GM23248 (cell line): ENCODE measurements around the gene FHOD3. TPM values are rescaled to one million over a fixed set of nuclear protein-coding genes. Genes with fewer than 3 reads are reported as not detected.

ENCODE experiments used
- DNase-seq: peaks from one replicate; pipeline ENCODE4 v3.0.0-alpha.2; 2015
- H2AFZ ChIP-seq: fragments of 200-600 bp; sonication (generic); 2 replicates; pipeline ENCODE4 v1.6.1; 2016; ENCODE audit warnings: antibody characterized with exemption
- H3F3A ChIP-seq: fragments of 200-600 bp; sonication (generic); 2 replicates; pipeline ENCODE4 v1.6.1; 2016; ENCODE audit warnings: mild to moderate bottlenecking, antibody characterized with exemption, mixed run types; ENCODE audit not compliant: insufficient read depth
- H3K27ac ChIP-seq: fragments of 200-600 bp; sonication (generic); 2 replicates; pipeline ENCODE4 v1.5.1; 2016; ENCODE audit warnings: mild to moderate bottlenecking
- H3K27me3 ChIP-seq: fragments of 200-600 bp; sonication (generic); replicated peaks from 2 replicates; pipeline ENCODE4 v1.6.1; 2016; ENCODE audit warnings: mild to moderate bottlenecking; ENCODE audit not compliant: insufficient read depth
- H3K36me3 ChIP-seq: fragments of 200-600 bp; sonication (generic); 2 replicates; pipeline ENCODE4 v1.6.1; 2016; ENCODE audit warnings: low read depth, mild to moderate bottlenecking
- H3K4me1 ChIP-seq: fragments of 200-600 bp; sonication (generic); 2 replicates; pipeline ENCODE4 v1.6.1; 2016; ENCODE audit warnings: mild to moderate bottlenecking; ENCODE audit not compliant: insufficient read depth
- H3K4me2 ChIP-seq: fragments of 200-600 bp; sonication (generic); one replicate; pipeline ENCODE4 v1.6.1; 2016; ENCODE audit warnings: mild to moderate bottlenecking; ENCODE audit not compliant: unreplicated experiment
- H3K4me3 ChIP-seq: fragments of 200-600 bp; sonication (generic); 2 replicates; pipeline ENCODE4 v1.5.1; 2016; ENCODE audit warnings: mild to moderate bottlenecking
- H3K79me2 ChIP-seq: fragments of 200-600 bp; sonication (generic); 2 replicates; pipeline ENCODE4 v1.6.1; 2016; ENCODE audit warnings: mild to moderate bottlenecking; ENCODE audit not compliant: insufficient read depth
- H3K9ac ChIP-seq: fragments of 200-600 bp; sonication (generic); 2 replicates; pipeline ENCODE4 v1.6.1; 2016; ENCODE audit warnings: mild to moderate bottlenecking
- H3K9me2 ChIP-seq: fragments of 200-600 bp; sonication (generic); 2 replicates; pipeline ENCODE4 v1.6.1; 2016; ENCODE audit warnings: mixed run types, mild to moderate bottlenecking, moderate library complexity; ENCODE audit not compliant: insufficient read depth
- H3K9me3 ChIP-seq: fragments of 200-600 bp; sonication (generic); one replicate; pipeline ENCODE4 v1.6.1; 2017; ENCODE audit warnings: low read depth
- H4K20me1 ChIP-seq: fragments of 200-600 bp; sonication (generic); 2 replicates; pipeline ENCODE4 v1.6.0; 2016; ENCODE audit not compliant: insufficient read depth
- EZH2 ChIP-seq: fragments of 200-600 bp; sonication (generic); IDR thresholded peaks from 2 replicates; pipeline ENCODE4 v1.6.1; 2018; ENCODE audit warnings: antibody characterized with exemption, mild to moderate bottlenecking; ENCODE audit not compliant: insufficient read depth, poor library complexity, severe bottlenecking
- EZH2phosphoT487 ChIP-seq: fragments of 200-600 bp; sonication (generic); IDR thresholded peaks from 2 replicates; pipeline ENCODE4 v1.6.1; 2018; ENCODE audit warnings: antibody characterized with exemption, moderate library complexity, mild to moderate bottlenecking, low read depth; ENCODE audit not compliant: insufficient read depth
- WGBS, 2 experiments: methylation state at CpG; one replicate each; pipeline ENCODE4 v1.1.6; 2015 to 2017; ENCODE audit warnings: low lambda C conversion rate in 2 of 2, low coverage in 1 of 2; ENCODE audit errors: missing lambda C conversion rate in 2 of 2; 5-methylcytosine and 5-hydroxymethylcytosine counted together
- in situ Hi-C: fragments of 300-500 bp; cut with MboI; formaldehyde crosslinking; loops from 2 replicates; pipeline ENCODE4 v1.15.0; 2020
- polyA plus RNA-seq: library from polyadenylated mRNA; unstranded; fragments of >200 nt; fragmentation: Nextera tagmentation; extraction: Ambion mirVana; gene quantifications from 2 replicates; pipeline ENCODE4 v1.2.1, GENCODE V29; 2016
- total RNA-seq: library from RNA; depleted of rRNA; stranded (reverse); fragments of >200 nt; shearing (Covaris generic); gene quantifications from 2 replicates; pipeline ENCODE4 v1.2.3, GENCODE V29; 2014

FHOD3 gene
- total and polyA plus RNA-seq, 2 experiments from 2014 or later: 1.6 to 10.1 TPM

DNA sequence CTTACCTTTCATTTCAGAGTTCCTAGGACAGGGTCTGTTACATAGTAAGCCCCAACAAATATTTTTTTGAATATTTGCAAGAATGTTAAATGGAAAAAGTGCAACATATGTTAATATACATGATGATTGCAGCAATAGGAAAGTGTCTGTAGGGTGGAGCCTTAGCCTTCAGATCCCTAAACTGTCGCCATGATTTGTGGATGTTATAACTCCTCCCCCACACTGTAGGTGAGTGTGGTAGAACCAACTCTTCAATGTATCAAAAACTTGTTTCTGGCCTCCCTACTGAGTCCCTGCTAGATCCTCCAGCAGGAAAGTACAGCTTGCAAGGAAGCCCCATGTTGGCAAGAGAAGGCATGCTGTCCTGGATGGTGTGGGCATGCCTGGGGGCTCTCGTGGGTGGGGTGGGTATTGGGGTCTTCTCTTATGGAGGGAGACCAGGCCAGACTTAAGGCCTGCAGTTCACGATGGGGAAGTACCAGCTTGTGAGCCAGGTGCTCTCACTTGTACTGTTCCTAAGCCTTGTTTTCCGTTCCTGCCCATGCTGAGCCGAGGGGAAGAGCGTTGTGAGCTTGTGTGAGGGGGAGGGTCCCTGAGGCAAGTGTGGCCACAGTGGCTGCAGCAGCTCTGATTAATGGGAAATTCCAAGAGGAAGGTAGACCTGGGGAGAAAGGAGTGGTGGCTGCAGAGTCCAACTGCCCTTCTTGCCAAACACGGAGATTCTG lies 11.4 kb downstream of the FHOD3 start:
- DNase-seq: no peak
- peak overlapping the region; percentile 65 for H3K4me2 ChIP-seq
- H3K9ac ChIP-seq: peak overlapping the region; percentile 26; the same call in 1 of the 2 replicates
- TF ChIP-seq EZH2 (no peak), EZH2phosphoT487 (no peak)
- H3K9me2 ChIP-seq: no peaks in the 10 kb centered on the region
- H3K79me2 ChIP-seq: peaks cover 67% of the 10 kb centered on the region
- peaks cover 48% of the 10 kb centered on the region for H3K4me1 ChIP-seq
- H2AFZ ChIP-seq: no peak overlapping the region
- peak overlapping the region; percentile 97 for H3K27ac ChIP-seq
- H3K4me3 ChIP-seq: 0 out of 2 replicates have a peak overlapping the region, but pooled peaks have one; percentile 18
- no peaks in the 10 kb centered on the region for H3K9me3 ChIP-seq
- H4K20me1 ChIP-seq: no peaks in the 10 kb centered on the region
- WGBS, 2 experiments: 81 to 83% methylated on average over 7 of the region's 7 CpGs
- peaks cover 34% of the 10 kb centered on the region for H3F3A ChIP-seq
- in situ Hi-C loops: loop anchor here (10.0 kb wide), 1 partner anchor 266 kb away; no protein-coding TSS in a partner anchor
- H3K36me3 ChIP-seq: no peaks in the 10 kb centered on the region
- H3K27me3 ChIP-seq: no peaks in the 10 kb centered on the region

GRCh38 chr18:36309436-36310391 lies 12.2 kb downstream of the FHOD3 start:
- no peak for TF ChIP-seq EZH2
- TF ChIP-seq EZH2phosphoT487: no peak
- H3K9me2 ChIP-seq: no peaks in the 10 kb centered on the region
- DNase-seq: peak; percentile 98
- peaks cover 60% of the 10 kb centered on the region for H3K79me2 ChIP-seq
- WGBS, 2 experiments: 6 to 9% methylated on average over 11 of the region's 11 CpGs
- H3K27ac ChIP-seq: peak overlapping the region; percentile 97
- H3K36me3 ChIP-seq: no peaks in the 10 kb centered on the region
- no peaks in the 10 kb centered on the region for H4K20me1 ChIP-seq
- peak overlapping the region; percentile 65 for H3K4me2 ChIP-seq
- peaks cover 41% of the 10 kb centered on the region for H3F3A ChIP-seq
- H3K27me3 ChIP-seq: no peaks in the 10 kb centered on the region
- peak overlapping the region; percentile 74 for H3K9ac ChIP-seq
- in situ Hi-C loops: loop anchor here (10.0 kb wide), 1 partner anchor 265 kb away; no protein-coding TSS in a partner anchor
- peaks cover 56% of the 10 kb centered on the region for H3K4me1 ChIP-seq
- no peak overlapping the region for H2AFZ ChIP-seq
- peak overlapping the region; percentile 27; the same call in 1 of the 2 replicates for H3K4me3 ChIP-seq
- H3K9me3 ChIP-seq: no peaks in the 10 kb centered on the region

DNA sequence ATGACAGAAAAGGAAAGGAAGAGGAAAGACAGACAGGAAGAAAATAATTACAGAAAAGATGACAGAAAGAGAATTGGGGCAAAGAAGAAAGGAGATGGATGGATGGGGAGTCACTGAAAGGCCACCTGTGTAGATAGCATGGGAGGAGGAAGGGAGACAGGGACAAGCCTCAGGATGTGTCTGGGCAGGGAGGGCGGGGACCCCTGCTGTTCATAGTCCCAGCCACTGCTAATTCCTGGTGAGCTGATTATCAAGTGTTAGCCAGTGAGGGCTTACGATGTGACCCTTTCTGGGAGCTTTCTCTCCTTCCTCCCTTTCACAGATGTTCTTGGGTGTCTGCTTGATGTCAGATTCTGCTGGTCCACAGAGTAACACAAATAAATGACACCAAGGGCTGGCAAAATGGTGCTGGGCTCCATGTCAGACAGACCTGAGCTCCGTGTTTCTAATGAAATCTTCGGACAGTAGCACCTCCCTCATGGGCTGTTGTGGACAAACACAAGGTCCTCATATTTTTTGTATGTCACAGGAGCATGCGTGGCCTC lies 13.6 kb downstream of the FHOD3 start:
- no peaks in the 10 kb centered on the region for H3K9me3 ChIP-seq
- no peak overlapping the region for H3K4me3 ChIP-seq
- TF ChIP-seq EZH2: no peak
- no peak for TF ChIP-seq EZH2phosphoT487
- H3K79me2 ChIP-seq: peaks cover 46% of the 10 kb centered on the region
- peaks cover 69% of the 10 kb centered on the region for H3K4me1 ChIP-seq
- H3K9me2 ChIP-seq: no peaks in the 10 kb centered on the region
- DNase-seq: no peak
- H2AFZ ChIP-seq: no peak overlapping the region
- H3K36me3 ChIP-seq: no peaks in the 10 kb centered on the region
- H3F3A ChIP-seq: peaks cover 55% of the 10 kb centered on the region
- in situ Hi-C loops: no loop called here
- H3K4me2 ChIP-seq: no peak overlapping the region
- WGBS, 2 experiments: 91 to 99% methylated on average over 5 of the region's 5 CpGs
- H3K27ac ChIP-seq: peak overlapping the region; percentile 97
- no peaks in the 10 kb centered on the region for H4K20me1 ChIP-seq
- no peak overlapping the region for H3K9ac ChIP-seq
- no peaks in the 10 kb centered on the region for H3K27me3 ChIP-seq

- 92 to 100% methylated on average over 2 of the region's 2 CpGs for WGBS, 2 experiments
- no peak overlapping the region for H3K4me2 ChIP-seq
Measured at GRCh38 chr18:36312806-36313395, 15.4 kb downstream of the FHOD3 start.

More at GRCh38 chr18:36312806-36313395, 15.4 kb downstream of the FHOD3 start:
- Histone ChIP-seq H3K27ac (no peak overlapping the region; the same call in 1 of the 2 replicates), H3K79me2 (peaks cover 44% of the 10 kb centered on the region), H3F3A (peaks cover 53% of the 10 kb centered on the region), H3K27me3 (no peaks in the 10 kb centered on the region), H3K4me3 (no peak overlapping the region), H2AFZ (no peak overlapping the region), H3K4me1 (peaks cover 65% of the 10 kb centered on the region), H3K36me3 (no peaks in the 10 kb centered on the region), H3K9me3 (no peaks in the 10 kb centered on the region), H4K20me1 (no peaks in the 10 kb centered on the region), H3K9me2 (no peaks in the 10 kb centered on the region), H3K9ac (no peak overlapping the region)
- no peak for TF ChIP-seq EZH2
- no peak for TF ChIP-seq EZH2phosphoT487
- in situ Hi-C loops: no loop called here
- peak; percentile 26 for DNase-seq
